ENCODE measurements around the gene PIK3CG.

The PIK3CG gene

DNA sequence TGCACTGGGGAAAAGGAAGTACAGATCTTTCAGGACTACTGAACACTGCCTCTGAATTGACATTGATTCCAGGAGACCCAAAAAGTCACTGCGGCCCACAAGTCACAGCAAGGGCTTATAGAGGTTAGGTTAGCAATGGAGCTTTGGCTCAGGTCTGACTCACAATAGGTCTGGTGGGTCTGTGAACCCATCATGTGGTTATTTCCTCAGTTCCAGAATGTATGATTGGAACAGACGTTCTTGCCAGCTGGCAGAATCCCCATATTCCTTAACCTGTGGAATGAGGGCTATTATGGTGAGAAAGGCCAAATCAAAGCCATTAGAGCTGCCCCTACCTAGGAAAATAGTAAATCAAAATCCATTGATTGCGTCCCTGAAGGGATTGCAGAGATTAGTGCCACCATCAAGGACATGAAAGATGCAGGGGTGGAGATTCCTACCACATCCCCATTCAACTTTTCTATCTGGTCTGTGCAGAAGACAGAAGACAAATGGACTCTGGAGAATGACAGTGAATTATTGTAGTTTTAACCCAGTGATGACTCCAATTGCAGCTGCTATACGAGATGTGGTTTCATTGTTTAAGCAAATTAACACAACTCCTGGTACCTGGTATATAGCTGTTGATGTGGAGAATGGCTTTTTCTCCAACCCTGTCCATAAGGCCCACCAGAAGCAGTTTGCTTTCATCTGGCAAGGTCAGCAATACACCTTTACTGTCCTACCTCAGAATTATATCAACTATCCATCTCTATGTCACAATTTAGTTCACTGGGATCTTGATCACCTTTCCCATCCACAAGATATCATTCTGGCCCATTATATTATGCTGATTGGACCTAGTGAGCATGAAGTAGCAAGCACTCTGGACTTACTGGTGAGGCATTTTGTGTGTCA is 44.5 kb upstream of the PIK3CG start:
- H2BK120ac ChIP-seq (ENCODE audit: low read depth, low read length): no peak overlapping the region
- H3K18ac ChIP-seq (ENCODE audit: low read depth in 1 of 2, low read length in 2 of 2): no peak overlapping the region
- no peak overlapping the region for H3K14ac ChIP-seq (ENCODE audit: low read length in 2 of 2)
- no peaks in the 10 kb centered on the region for H3K9me3 ChIP-seq (ENCODE audit: control insufficient read depth, low read length)
- H3K4me3 ChIP-seq (ENCODE audit: insufficient read depth in 1 of 2, low read depth in 1 of 2, low read length in 2 of 2): no peak overlapping the region
- no peaks in the 10 kb centered on the region for H3K79me1 ChIP-seq (replicated peaks; ENCODE audit: low read length, poor library complexity, severe bottlenecking)
- 80% methylated on average over 3 of the region's 4 CpGs for WGBS
- H3K4me2 ChIP-seq (ENCODE audit: low read length, poor library complexity, severe bottlenecking): no peak overlapping the region
- H2AFZ ChIP-seq (ENCODE audit: low read depth, low read length): no peak overlapping the region
- H2BK15ac ChIP-seq (ENCODE audit: low read depth, poor library complexity, severe bottlenecking): no peak overlapping the region
- no peak overlapping the region for H2BK12ac ChIP-seq (ENCODE audit: low read length in 2 of 2)
- H3K27me3 ChIP-seq (ENCODE audit: control insufficient read depth in 1 of 2, insufficient read depth in 1 of 2, low read length in 2 of 2): no peaks in the 10 kb centered on the region
- no peak overlapping the region for H3K4ac ChIP-seq (ENCODE audit: low read depth in 1 of 2, low read length in 2 of 2)
- H3K9ac ChIP-seq (ENCODE audit: low read length): no peak overlapping the region
- H3K23ac ChIP-seq (ENCODE audit: low read length in 2 of 2): no peak overlapping the region
- no peak for DNase-seq
- H3K4me1 ChIP-seq (ENCODE audit: control insufficient read depth, insufficient read depth, low read depth, low read length): no peaks in the 10 kb centered on the region
- no peak overlapping the region for H2BK5ac ChIP-seq (ENCODE audit: low read depth, low read length, poor library complexity, severe bottlenecking)
- no peak overlapping the region for H3K27ac ChIP-seq (ENCODE audit: low read length, poor library complexity, severe bottlenecking)
- no peak overlapping the region for H2AK5ac ChIP-seq (ENCODE audit: low read length, severe bottlenecking)
- no peak overlapping the region for H4K8ac ChIP-seq (ENCODE audit: low read length)
- no peaks in the 10 kb centered on the region for H3K36me3 ChIP-seq (ENCODE audit: control insufficient read depth in 1 of 2, insufficient read depth in 2 of 2, low read depth in 1 of 2, low read length in 2 of 2)
- H4K91ac ChIP-seq (ENCODE audit: low read length): no peak overlapping the region

DNA sequence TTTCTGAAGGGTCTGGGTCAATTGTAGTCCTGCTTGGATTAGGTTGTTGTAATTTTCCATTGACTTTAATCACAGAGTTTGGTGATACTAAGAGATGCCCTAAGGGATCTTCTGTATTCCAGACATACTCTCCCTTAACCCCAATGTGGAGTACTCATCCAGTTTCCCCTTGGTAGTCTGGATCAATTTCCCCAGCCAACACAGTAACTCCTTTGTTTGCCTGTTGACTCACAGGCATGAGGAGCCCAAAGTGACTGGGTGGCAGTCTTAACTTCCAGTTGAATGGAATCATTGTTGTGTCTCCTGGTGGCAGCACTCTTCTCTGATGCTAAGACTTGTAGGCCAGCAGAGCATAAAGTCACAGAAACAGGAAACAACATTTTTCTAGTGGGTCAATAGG is 41.5 kb upstream of the PIK3CG start:
- no peak overlapping the region for H3K18ac ChIP-seq (ENCODE audit: low read depth in 1 of 2, low read length in 2 of 2)
- no peak for DNase-seq
- H4K8ac ChIP-seq (ENCODE audit: low read length): no peak overlapping the region
- no peaks in the 10 kb centered on the region for H3K9me3 ChIP-seq (ENCODE audit: control insufficient read depth, low read length)
- no peak overlapping the region for H2BK15ac ChIP-seq (ENCODE audit: low read depth, poor library complexity, severe bottlenecking)
- no peak overlapping the region for H3K4me2 ChIP-seq (ENCODE audit: low read length, poor library complexity, severe bottlenecking)
- H2BK5ac ChIP-seq (ENCODE audit: low read depth, low read length, poor library complexity, severe bottlenecking): no peak overlapping the region
- H3K4me1 ChIP-seq (ENCODE audit: control insufficient read depth, insufficient read depth, low read depth, low read length): no peaks in the 10 kb centered on the region
- no peak overlapping the region for H2AK5ac ChIP-seq (ENCODE audit: low read length, severe bottlenecking)
- H3K4me3 ChIP-seq (ENCODE audit: insufficient read depth in 1 of 2, low read depth in 1 of 2, low read length in 2 of 2): no peak overlapping the region
- no peak overlapping the region for H3K14ac ChIP-seq (ENCODE audit: low read length in 2 of 2)
- no peak overlapping the region for H2BK120ac ChIP-seq (ENCODE audit: low read depth, low read length)
- H3K23ac ChIP-seq (ENCODE audit: low read length in 2 of 2): no peak overlapping the region
- no peak overlapping the region for H3K9ac ChIP-seq (ENCODE audit: low read length)
- H2BK12ac ChIP-seq (ENCODE audit: low read length in 2 of 2): no peak overlapping the region
- no peaks in the 10 kb centered on the region for H3K27me3 ChIP-seq (ENCODE audit: control insufficient read depth in 1 of 2, insufficient read depth in 1 of 2, low read length in 2 of 2)
- H4K91ac ChIP-seq (ENCODE audit: low read length): no peak overlapping the region
- H3K4ac ChIP-seq (ENCODE audit: low read depth in 1 of 2, low read length in 2 of 2): no peak overlapping the region
- H2AFZ ChIP-seq (ENCODE audit: low read depth, low read length): no peak overlapping the region
- no peaks in the 10 kb centered on the region for H3K79me1 ChIP-seq (replicated peaks; ENCODE audit: low read length, poor library complexity, severe bottlenecking)
- no peaks in the 10 kb centered on the region for H3K36me3 ChIP-seq (ENCODE audit: control insufficient read depth in 1 of 2, insufficient read depth in 2 of 2, low read depth in 1 of 2, low read length in 2 of 2)
- no peak overlapping the region for H3K27ac ChIP-seq (ENCODE audit: low read length, poor library complexity, severe bottlenecking)

DNA sequence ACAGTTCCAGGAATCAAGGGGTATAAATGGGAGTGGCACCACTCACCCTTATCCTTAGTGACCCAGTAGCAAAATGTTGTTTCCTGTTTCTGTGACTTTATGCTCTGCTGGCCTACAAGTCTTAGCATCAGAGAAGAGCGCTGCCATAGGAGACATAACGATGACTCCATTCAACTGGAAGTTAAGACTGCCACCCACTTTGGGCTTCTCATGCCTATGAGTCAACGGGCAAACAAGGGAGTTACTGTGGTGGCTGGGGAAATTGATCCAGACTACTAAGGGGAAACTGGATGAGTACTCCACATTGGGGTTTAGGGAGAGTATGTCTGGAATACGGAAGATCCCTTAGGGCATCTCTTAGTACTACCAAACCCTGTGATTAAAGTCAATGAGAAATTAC is 40.6 kb upstream of the PIK3CG start:
- no peaks in the 10 kb centered on the region for H3K27me3 ChIP-seq (ENCODE audit: control insufficient read depth in 1 of 2, insufficient read depth in 1 of 2, low read length in 2 of 2)
- WGBS: 91% methylated on average over 3 of the region's 4 CpGs
- DNase-seq: no peak

DNA sequence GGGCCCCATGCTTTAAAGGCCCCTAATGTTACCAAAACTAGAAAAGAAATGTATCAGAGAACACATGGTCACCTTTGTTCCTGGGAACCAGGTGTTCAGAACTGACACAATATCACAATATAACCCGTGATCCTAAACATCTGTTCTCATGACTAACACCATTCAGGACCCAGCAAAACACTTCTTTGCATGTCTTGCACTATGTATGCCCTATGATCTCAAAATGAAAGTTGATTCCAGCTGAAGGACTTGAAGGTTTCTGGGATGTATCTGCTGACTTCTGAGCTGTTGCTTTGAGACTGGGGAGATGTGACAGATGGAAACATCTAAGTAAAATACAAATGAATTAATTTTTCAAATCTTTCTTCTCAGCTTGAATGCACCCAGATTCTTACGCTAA is 37.5 kb upstream of the PIK3CG start:
- Histone ChIP-seq H3K36me3 (ENCODE audit: control insufficient read depth in 1 of 2, insufficient read depth in 2 of 2, low read depth in 1 of 2, low read length in 2 of 2) (no peaks in the 10 kb centered on the region), H3K27me3 (ENCODE audit: control insufficient read depth in 1 of 2, insufficient read depth in 1 of 2, low read length in 2 of 2) (no peaks in the 10 kb centered on the region), H3K79me1 (replicated peaks; ENCODE audit: low read length, poor library complexity, severe bottlenecking) (no peaks in the 10 kb centered on the region), H3K4ac (ENCODE audit: low read depth in 1 of 2, low read length in 2 of 2) (no peak overlapping the region), H3K27ac (ENCODE audit: low read length, poor library complexity, severe bottlenecking) (no peak overlapping the region), H3K14ac (ENCODE audit: low read length in 2 of 2) (no peak overlapping the region), H2BK120ac (ENCODE audit: low read depth, low read length) (no peak overlapping the region), H3K4me2 (ENCODE audit: low read length, poor library complexity, severe bottlenecking) (no peak overlapping the region), H4K91ac (ENCODE audit: low read length) (no peak overlapping the region), H2BK15ac (ENCODE audit: low read depth, poor library complexity, severe bottlenecking) (no peak overlapping the region), H3K4me1 (ENCODE audit: control insufficient read depth, insufficient read depth, low read depth, low read length) (no peaks in the 10 kb centered on the region), H3K18ac (ENCODE audit: low read depth in 1 of 2, low read length in 2 of 2) (no peak overlapping the region), H2AK5ac (ENCODE audit: low read length, severe bottlenecking) (no peak overlapping the region), H3K9ac (ENCODE audit: low read length) (no peak overlapping the region), H2BK5ac (ENCODE audit: low read depth, low read length, poor library complexity, severe bottlenecking) (no peak overlapping the region), H2AFZ (ENCODE audit: low read depth, low read length) (no peak overlapping the region), H3K23ac (ENCODE audit: low read length in 2 of 2) (no peak overlapping the region), H3K9me3 (ENCODE audit: control insufficient read depth, low read length) (peaks cover 5% of the 10 kb centered on the region), H3K4me3 (ENCODE audit: insufficient read depth in 1 of 2, low read depth in 1 of 2, low read length in 2 of 2) (no peak overlapping the region), H4K8ac (ENCODE audit: low read length) (no peak overlapping the region), H2BK12ac (ENCODE audit: low read length in 2 of 2) (no peak overlapping the region)
- no peak for DNase-seq
- WGBS: 54% methylated on average over 1 of the region's 2 CpGs

More for the DNA sequence above, 40.6 kb upstream of the PIK3CG start:
- no peak overlapping the region for H2AFZ ChIP-seq (ENCODE audit: low read depth, low read length)
- H3K14ac ChIP-seq (ENCODE audit: low read length in 2 of 2): no peak overlapping the region
- H3K9ac ChIP-seq (ENCODE audit: low read length): no peak overlapping the region
- H2BK12ac ChIP-seq (ENCODE audit: low read length in 2 of 2): no peak overlapping the region
- no peak overlapping the region for H3K27ac ChIP-seq (ENCODE audit: low read length, poor library complexity, severe bottlenecking)
- peaks cover 4% of the 10 kb centered on the region for H3K9me3 ChIP-seq (ENCODE audit: control insufficient read depth, low read length)
- H2BK120ac ChIP-seq (ENCODE audit: low read depth, low read length): no peak overlapping the region
- no peak overlapping the region for H3K4me3 ChIP-seq (ENCODE audit: insufficient read depth in 1 of 2, low read depth in 1 of 2, low read length in 2 of 2)
- no peaks in the 10 kb centered on the region for H3K4me1 ChIP-seq (ENCODE audit: control insufficient read depth, insufficient read depth, low read depth, low read length)
- H2AK5ac ChIP-seq (ENCODE audit: low read length, severe bottlenecking): no peak overlapping the region
- no peak overlapping the region for H4K8ac ChIP-seq (ENCODE audit: low read length)
- no peak overlapping the region for H3K18ac ChIP-seq (ENCODE audit: low read depth in 1 of 2, low read length in 2 of 2)
- no peak overlapping the region for H3K23ac ChIP-seq (ENCODE audit: low read length in 2 of 2)
- no peak overlapping the region for H3K4me2 ChIP-seq (ENCODE audit: low read length, poor library complexity, severe bottlenecking)
- no peak overlapping the region for H2BK15ac ChIP-seq (ENCODE audit: low read depth, poor library complexity, severe bottlenecking)
- no peaks in the 10 kb centered on the region for H3K79me1 ChIP-seq (replicated peaks; ENCODE audit: low read length, poor library complexity, severe bottlenecking)
- H2BK5ac ChIP-seq (ENCODE audit: low read depth, low read length, poor library complexity, severe bottlenecking): no peak overlapping the region
- no peak overlapping the region for H3K4ac ChIP-seq (ENCODE audit: low read depth in 1 of 2, low read length in 2 of 2)
- H4K91ac ChIP-seq (ENCODE audit: low read length): no peak overlapping the region
- no peaks in the 10 kb centered on the region for H3K36me3 ChIP-seq (ENCODE audit: control insufficient read depth in 1 of 2, insufficient read depth in 2 of 2, low read depth in 1 of 2, low read length in 2 of 2)
